NCI-H187 treated with DMSO at 0.1 percent for 48 hours (cell line): ENCODE results near the gene OR10K1.
"Not testable (repeated sequence)": the region's sequence is repeated elsewhere in the genome, so short reads cannot be mapped to it uniquely, and the experiment has no call there.

Experiments
- DNase-seq: peaks from one replicate; lab custom pipeline; 2025; lab: John Stamatoyannopoulos, UW

The OR10K1 gene

GRCh38 chr1:158461534-158461933, at the start of gene OR10K1:
Gene OR10K1, plus strand, starts transcription at chr1:158461834. Its CDS starts 3,728 bp downstream, at chr1:158465562.
- DNase-seq, result no peak

- DNase-seq, result no peak
Measured at GRCh38 chr1:158414651-158415345, 46.8 kb upstream of the OR10K1 start.

GRCh38 chr1:158417586-158417985, 44.0 kb upstream of the OR10K1 start:
- DNase-seq, result no peak

GRCh38 chr1:158422212-158422611, 39.4 kb upstream of the OR10K1 start:
- no peak for DNase-seq

- DNase-seq, result no peak
Measured at GRCh38 chr1:158425027-158425426, 36.6 kb upstream of the OR10K1 start.

- DNase-seq, result no peak
Measured at GRCh38 chr1:158426137-158426536, 35.5 kb upstream of the OR10K1 start, which contains the start of gene OR10K2. Gene OR10K2, minus strand, starts transcription at chr1:158426237. Its CDS starts 5,371 bp downstream, at chr1:158420866.

- not testable (repeated sequence) for DNase-seq
Measured at GRCh38 chr1:158430163-158430562, 31.5 kb upstream of the OR10K1 start.

- no peak for DNase-seq
Measured at GRCh38 chr1:158434741-158435140, 26.9 kb upstream of the OR10K1 start.

GRCh38 chr1:158445376-158445775, 16.3 kb upstream of the OR10K1 start:
- no peak for DNase-seq

GRCh38 chr1:158454537-158454936, 7.1 kb upstream of the OR10K1 start:
- DNase-seq, result no peak

GRCh38 chr1:158457246-158457645, 4.4 kb upstream of the OR10K1 start:
- DNase-seq, result no peak

GRCh38 chr1:158458263-158458662, 3.4 kb upstream of the OR10K1 start:
- no peak for DNase-seq

GRCh38 chr1:158471920-158472319, 10.3 kb downstream of the OR10K1 start, which contains the start of gene OR10R2:
Gene OR10R2, plus strand, starts transcription at chr1:158472220. Its CDS starts 106 bp downstream, at chr1:158472326.
- no peak for DNase-seq

- DNase-seq, result no peak
Measured at GRCh38 chr1:158485455-158485854, 23.8 kb downstream of the OR10K1 start.

- DNase-seq, result no peak
Measured at GRCh38 chr1:158491316-158491715, 29.7 kb downstream of the OR10K1 start.

- no peak for DNase-seq
Measured at GRCh38 chr1:158493054-158493453, 31.4 kb downstream of the OR10K1 start.

- DNase-seq, result no peak
Measured at GRCh38 chr1:158494796-158495195, 33.2 kb downstream of the OR10K1 start.

- no peak for DNase-seq
Measured at GRCh38 chr1:158496374-158496773, 34.7 kb downstream of the OR10K1 start.

- DNase-seq, result no peak
Measured at GRCh38 chr1:158506369-158506987, 44.8 kb downstream of the OR10K1 start.

GRCh38 chr1:158507511-158507910, 45.9 kb downstream of the OR10K1 start:
- no peak for DNase-seq

GRCh38 chr1:158509471-158510156, 48.0 kb downstream of the OR10K1 start:
- no peak for DNase-seq

GRCh38 chr1:158516966-158517365, 55.3 kb downstream of the OR10K1 start:
- no peak for DNase-seq
